HCT116 (cell line): ENCODE results near the gene KCNJ18.
"Not testable (repeated sequence)": the region's sequence is repeated elsewhere in the genome, so short reads cannot be mapped to it uniquely, and the experiment has no call there.

Source experiments
- ELF1 ChIP-seq: IDR thresholded peaks from 2 replicates; pipeline ENCODE4 v1.6.1; 2012; ENCODE audit warnings: low read depth, borderline replicate concordance
- EZH2phosphoT487 ChIP-seq: fragments of 200-600 bp; IDR thresholded peaks from 2 replicates; pipeline ENCODE4 v1.6.1; 2018; ENCODE audit warnings: antibody characterized with exemption, borderline replicate concordance
- POLR2A ChIP-seq: IDR thresholded peaks from 2 replicates; pipeline ENCODE4 v1.7.0; 2011; ENCODE audit warnings: borderline replicate concordance; ENCODE audit not compliant: insufficient read depth, insufficient read length; ENCODE audit errors: extremely low read depth
- POLR2AphosphoS5 ChIP-seq: IDR thresholded peaks from 2 replicates; pipeline ENCODE4 v1.6.1; 2011; ENCODE audit warnings: mild to moderate bottlenecking, low read depth, low read length, moderate library complexity
- RAD21 ChIP-seq: IDR thresholded peaks from 2 replicates; pipeline ENCODE4 v1.6.1; 2012; ENCODE audit warnings: low read depth, mild to moderate bottlenecking
- SIN3A ChIP-seq: IDR thresholded peaks from 2 replicates; pipeline ENCODE4 v1.6.1; 2012; ENCODE audit warnings: low read depth
- SP1 ChIP-seq: IDR thresholded peaks from 2 replicates; pipeline ENCODE4 v1.6.1; 2012; ENCODE audit warnings: low read depth
- YY1 ChIP-seq: IDR thresholded peaks from 2 replicates; pipeline ENCODE4 v1.6.1; 2011; ENCODE audit warnings: low read length, low read depth, moderate library complexity, mild to moderate bottlenecking; ENCODE audit not compliant: insufficient replicate concordance; ENCODE audit errors: extremely low read depth
- ZNF274 ChIP-seq: fragments of 200-500 bp; sonication (Bioruptor generic); IDR thresholded peaks from 2 replicates; pipeline ENCODE4 v1.6.1; 2014; ENCODE audit warnings: mild to moderate bottlenecking, low read depth, low read length, inconsistent platforms
- TF ChIP-seq, protein P1 (sequence below): IDR thresholded peaks from 2 replicates; pipeline ENCODE4 v1.6.1; 2011; ENCODE audit warnings: mild to moderate bottlenecking, low read length, moderate library complexity; ENCODE audit not compliant: insufficient replicate concordance; ENCODE audit errors: extremely low read depth
- TF ChIP-seq, protein P2 (sequence below), 3 experiments: fragments of 200-600 bp in 1 of 3; sonication (generic) in 1 of 3; IDR thresholded peaks in 2 of 3; conservative IDR thresholded peaks in 1 of 3; 2 replicates each; pipeline ENCODE4 v1.5.1; 2012 to 2017; ENCODE audit warnings: low read depth in 2 of 3, low read length in 2 of 3, antibody characterized with exemption in 1 of 3, borderline replicate concordance in 1 of 3, control low read depth in 1 of 3, mild to moderate bottlenecking in 1 of 3, mixed read lengths in 1 of 3, mixed run types in 1 of 3, moderate library complexity in 1 of 3; ENCODE audit not compliant: insufficient read depth in 1 of 3
- TF ChIP-seq, protein P3 (sequence below): IDR thresholded peaks from 2 replicates; pipeline ENCODE4 v1.6.1; 2012; ENCODE audit warnings: low read depth
- TF ChIP-seq, protein P4 (sequence below): IDR thresholded peaks from 2 replicates; pipeline ENCODE4 v1.6.1; 2012
- TF ChIP-seq, protein P5 (sequence below): IDR thresholded peaks from 2 replicates; pipeline ENCODE4 v1.6.1; 2012

DNA sequence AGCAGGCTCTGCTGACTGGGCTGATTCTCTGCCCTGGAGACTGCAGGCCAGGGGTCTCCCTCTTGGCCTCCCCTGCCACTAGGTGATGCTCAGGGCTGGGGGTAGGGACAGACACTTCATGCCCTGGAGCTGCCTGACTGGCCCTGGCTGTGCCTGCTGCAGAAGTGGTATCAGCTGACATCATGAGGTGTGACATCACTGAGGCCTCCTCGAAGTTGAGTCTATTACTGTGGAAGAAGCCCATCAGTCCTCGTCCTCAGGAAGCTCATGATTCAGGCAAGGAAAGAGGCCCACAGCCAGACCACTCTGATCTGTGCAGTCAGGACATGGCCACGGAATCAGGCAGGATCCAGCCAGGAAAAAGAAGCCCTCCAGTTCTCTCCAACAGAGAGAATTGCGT, 45.9 kb downstream of the KCNJ18 start:
- TF ChIP-seq, protein P1, sequence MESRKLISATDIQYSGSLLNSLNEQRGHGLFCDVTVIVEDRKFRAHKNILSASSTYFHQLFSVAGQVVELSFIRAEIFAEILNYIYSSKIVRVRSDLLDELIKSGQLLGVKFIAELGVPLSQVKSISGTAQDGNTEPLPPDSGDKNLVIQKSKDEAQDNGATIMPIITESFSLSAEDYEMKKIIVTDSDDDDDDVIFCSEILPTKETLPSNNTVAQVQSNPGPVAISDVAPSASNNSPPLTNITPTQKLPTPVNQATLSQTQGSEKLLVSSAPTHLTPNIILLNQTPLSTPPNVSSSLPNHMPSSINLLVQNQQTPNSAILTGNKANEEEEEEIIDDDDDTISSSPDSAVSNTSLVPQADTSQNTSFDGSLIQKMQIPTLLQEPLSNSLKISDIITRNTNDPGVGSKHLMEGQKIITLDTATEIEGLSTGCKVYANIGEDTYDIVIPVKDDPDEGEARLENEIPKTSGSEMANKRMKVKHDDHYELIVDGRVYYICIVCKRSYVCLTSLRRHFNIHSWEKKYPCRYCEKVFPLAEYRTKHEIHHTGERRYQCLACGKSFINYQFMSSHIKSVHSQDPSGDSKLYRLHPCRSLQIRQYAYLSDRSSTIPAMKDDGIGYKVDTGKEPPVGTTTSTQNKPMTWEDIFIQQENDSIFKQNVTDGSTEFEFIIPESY: not testable (repeated sequence)
- TF ChIP-seq RAD21, POLR2AphosphoS5, EZH2phosphoT487, POLR2A, ZNF274, SP1, YY1, ELF1, SIN3A: not testable (repeated sequence)
- TF ChIP-seq, protein P2, sequence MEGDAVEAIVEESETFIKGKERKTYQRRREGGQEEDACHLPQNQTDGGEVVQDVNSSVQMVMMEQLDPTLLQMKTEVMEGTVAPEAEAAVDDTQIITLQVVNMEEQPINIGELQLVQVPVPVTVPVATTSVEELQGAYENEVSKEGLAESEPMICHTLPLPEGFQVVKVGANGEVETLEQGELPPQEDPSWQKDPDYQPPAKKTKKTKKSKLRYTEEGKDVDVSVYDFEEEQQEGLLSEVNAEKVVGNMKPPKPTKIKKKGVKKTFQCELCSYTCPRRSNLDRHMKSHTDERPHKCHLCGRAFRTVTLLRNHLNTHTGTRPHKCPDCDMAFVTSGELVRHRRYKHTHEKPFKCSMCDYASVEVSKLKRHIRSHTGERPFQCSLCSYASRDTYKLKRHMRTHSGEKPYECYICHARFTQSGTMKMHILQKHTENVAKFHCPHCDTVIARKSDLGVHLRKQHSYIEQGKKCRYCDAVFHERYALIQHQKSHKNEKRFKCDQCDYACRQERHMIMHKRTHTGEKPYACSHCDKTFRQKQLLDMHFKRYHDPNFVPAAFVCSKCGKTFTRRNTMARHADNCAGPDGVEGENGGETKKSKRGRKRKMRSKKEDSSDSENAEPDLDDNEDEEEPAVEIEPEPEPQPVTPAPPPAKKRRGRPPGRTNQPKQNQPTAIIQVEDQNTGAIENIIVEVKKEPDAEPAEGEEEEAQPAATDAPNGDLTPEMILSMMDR (IDR thresholded peaks at IDR 0.05 in 2 of 3, conservative IDR thresholded peaks at IDR 0.05 in 1 of 3; ENCODE audit: borderline replicate concordance in 1 of 3, insufficient read depth in 1 of 3, low read depth in 2 of 3, low read length in 2 of 3): not testable (repeated sequence)
- TF ChIP-seq, protein P3, sequence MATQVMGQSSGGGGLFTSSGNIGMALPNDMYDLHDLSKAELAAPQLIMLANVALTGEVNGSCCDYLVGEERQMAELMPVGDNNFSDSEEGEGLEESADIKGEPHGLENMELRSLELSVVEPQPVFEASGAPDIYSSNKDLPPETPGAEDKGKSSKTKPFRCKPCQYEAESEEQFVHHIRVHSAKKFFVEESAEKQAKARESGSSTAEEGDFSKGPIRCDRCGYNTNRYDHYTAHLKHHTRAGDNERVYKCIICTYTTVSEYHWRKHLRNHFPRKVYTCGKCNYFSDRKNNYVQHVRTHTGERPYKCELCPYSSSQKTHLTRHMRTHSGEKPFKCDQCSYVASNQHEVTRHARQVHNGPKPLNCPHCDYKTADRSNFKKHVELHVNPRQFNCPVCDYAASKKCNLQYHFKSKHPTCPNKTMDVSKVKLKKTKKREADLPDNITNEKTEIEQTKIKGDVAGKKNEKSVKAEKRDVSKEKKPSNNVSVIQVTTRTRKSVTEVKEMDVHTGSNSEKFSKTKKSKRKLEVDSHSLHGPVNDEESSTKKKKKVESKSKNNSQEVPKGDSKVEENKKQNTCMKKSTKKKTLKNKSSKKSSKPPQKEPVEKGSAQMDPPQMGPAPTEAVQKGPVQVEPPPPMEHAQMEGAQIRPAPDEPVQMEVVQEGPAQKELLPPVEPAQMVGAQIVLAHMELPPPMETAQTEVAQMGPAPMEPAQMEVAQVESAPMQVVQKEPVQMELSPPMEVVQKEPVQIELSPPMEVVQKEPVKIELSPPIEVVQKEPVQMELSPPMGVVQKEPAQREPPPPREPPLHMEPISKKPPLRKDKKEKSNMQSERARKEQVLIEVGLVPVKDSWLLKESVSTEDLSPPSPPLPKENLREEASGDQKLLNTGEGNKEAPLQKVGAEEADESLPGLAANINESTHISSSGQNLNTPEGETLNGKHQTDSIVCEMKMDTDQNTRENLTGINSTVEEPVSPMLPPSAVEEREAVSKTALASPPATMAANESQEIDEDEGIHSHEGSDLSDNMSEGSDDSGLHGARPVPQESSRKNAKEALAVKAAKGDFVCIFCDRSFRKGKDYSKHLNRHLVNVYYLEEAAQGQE: not testable (repeated sequence)
- TF ChIP-seq, protein P4, sequence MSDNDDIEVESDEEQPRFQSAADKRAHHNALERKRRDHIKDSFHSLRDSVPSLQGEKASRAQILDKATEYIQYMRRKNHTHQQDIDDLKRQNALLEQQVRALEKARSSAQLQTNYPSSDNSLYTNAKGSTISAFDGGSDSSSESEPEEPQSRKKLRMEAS: not testable (repeated sequence)
- TF ChIP-seq, protein P5, sequence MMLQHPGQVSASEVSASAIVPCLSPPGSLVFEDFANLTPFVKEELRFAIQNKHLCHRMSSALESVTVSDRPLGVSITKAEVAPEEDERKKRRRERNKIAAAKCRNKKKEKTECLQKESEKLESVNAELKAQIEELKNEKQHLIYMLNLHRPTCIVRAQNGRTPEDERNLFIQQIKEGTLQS: not testable (repeated sequence)
